ENCODE data around the gene POLD2. TPM values are rescaled to one million over a fixed set of nuclear protein-coding genes. Genes with fewer than 3 reads are reported as not detected.
"Not testable (repeated sequence)": the region's sequence is repeated elsewhere in the genome, so short reads cannot be mapped to it uniquely, and the experiment has no call there.

POLD2 gene
- total RNA-seq, 1 experiment from 2014 or later = 154 TPM

DNA sequence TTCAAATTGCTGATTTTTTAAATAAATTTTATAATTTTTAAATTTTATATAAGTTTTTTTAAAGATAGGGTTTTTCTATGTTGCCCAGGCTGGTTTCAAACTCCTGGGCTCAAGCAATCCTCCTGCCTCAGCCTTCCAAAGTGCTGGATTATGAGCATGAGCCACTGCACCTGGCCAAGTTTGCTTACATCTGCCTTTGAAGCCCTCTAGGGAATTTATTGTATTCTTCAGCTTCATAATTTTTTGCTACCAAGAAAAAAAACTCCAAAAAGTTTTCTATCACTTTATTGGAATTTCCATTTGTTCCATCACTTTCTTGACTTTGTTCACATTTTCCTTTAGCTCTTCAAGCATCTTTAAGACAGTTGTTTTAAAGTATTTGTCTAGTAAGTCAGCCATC is 3.8 kb upstream of the POLD2 start (continued):
- TF ChIP-seq, protein P1, sequence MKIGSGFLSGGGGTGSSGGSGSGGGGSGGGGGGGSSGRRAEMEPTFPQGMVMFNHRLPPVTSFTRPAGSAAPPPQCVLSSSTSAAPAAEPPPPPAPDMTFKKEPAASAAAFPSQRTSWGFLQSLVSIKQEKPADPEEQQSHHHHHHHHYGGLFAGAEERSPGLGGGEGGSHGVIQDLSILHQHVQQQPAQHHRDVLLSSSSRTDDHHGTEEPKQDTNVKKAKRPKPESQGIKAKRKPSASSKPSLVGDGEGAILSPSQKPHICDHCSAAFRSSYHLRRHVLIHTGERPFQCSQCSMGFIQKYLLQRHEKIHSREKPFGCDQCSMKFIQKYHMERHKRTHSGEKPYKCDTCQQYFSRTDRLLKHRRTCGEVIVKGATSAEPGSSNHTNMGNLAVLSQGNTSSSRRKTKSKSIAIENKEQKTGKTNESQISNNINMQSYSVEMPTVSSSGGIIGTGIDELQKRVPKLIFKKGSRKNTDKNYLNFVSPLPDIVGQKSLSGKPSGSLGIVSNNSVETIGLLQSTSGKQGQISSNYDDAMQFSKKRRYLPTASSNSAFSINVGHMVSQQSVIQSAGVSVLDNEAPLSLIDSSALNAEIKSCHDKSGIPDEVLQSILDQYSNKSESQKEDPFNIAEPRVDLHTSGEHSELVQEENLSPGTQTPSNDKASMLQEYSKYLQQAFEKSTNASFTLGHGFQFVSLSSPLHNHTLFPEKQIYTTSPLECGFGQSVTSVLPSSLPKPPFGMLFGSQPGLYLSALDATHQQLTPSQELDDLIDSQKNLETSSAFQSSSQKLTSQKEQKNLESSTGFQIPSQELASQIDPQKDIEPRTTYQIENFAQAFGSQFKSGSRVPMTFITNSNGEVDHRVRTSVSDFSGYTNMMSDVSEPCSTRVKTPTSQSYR (CRISPR knock-in tag; IDR thresholded peaks at IDR 0.05) = no peak
- TF ChIP-seq GRHL2 (CRISPR knock-in tag; IDR thresholded peaks at IDR 0.05; ENCODE audit: insufficient replicate concordance, severe bottlenecking) (no peak), PRRX2 (CRISPR knock-in tag; IDR thresholded peaks at IDR 0.05) (no peak), ZNF317 (CRISPR knock-in tag; IDR thresholded peaks at IDR 0.05; ENCODE audit: borderline replicate concordance, low read depth) (no peak), GTF2I (CRISPR knock-in tag; conservative IDR thresholded peaks at IDR 0.05) (no peak), ZNF219 (CRISPR knock-in tag; IDR thresholded peaks at IDR 0.05; ENCODE audit: borderline replicate concordance) (no peak), MXD4 (CRISPR knock-in tag; IDR thresholded peaks at IDR 0.05; ENCODE audit: borderline replicate concordance) (no peak), TEAD4 (CRISPR knock-in tag; IDR thresholded peaks at IDR 0.05) (no peak)

DNA sequence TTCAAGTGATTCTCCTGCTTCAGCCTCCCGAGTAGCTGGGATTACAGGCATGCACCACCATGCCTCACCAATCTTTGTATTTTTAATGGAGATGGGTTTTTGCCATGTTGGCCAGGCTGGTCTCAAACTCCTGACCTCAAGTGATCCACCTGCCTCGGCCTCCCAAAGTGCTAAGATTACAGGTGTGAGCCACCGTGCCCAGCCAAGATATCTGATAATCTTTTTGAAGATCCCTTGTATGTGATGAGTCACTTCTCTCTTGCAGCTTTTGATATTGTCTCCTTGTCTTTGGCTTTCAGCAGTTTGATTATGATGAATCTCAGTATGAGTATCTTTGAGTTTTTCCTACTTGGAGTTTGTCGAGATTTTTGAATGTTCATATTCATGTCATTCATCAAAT is 3.2 kb upstream of the POLD2 start:
- CTCF ChIA-PET = interaction anchor here (0.8 to 1.1 kb wide), 2 partner anchors 22 to 41 kb away, joined by 3 read pairs; partner anchors contain the start of gene AEBP1

DNA sequence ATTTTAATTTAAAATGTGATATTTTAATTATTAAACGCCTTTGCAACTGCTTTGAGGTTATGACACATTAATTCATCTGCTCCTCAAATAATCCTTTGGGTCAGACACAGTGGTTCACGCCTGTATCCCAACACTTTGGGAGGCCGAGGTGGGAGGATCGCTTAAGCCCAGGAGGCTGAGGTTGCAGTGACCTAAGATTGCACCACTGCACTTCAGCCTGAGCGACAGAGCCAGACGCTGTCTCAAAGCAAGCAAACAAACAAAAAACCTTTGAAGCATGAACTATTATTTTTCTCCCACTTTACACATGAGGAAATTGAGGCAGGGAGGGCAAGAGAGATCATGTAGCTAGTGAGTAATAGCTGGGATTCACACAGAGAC is 1.5 kb upstream of the POLD2 start:
- TF ChIP-seq FOXJ3 (CRISPR knock-in tag; IDR thresholded peaks at IDR 0.05; ENCODE audit: borderline replicate concordance) = no peak
- no peak for TF ChIP-seq GABPB1 (CRISPR knock-in tag; IDR thresholded peaks at IDR 0.05)
- TF ChIP-seq, protein P2, sequence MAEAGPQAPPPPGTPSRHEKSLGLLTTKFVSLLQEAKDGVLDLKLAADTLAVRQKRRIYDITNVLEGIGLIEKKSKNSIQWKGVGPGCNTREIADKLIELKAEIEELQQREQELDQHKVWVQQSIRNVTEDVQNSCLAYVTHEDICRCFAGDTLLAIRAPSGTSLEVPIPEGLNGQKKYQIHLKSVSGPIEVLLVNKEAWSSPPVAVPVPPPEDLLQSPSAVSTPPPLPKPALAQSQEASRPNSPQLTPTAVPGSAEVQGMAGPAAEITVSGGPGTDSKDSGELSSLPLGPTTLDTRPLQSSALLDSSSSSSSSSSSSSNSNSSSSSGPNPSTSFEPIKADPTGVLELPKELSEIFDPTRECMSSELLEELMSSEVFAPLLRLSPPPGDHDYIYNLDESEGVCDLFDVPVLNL (CRISPR knock-in tag; IDR thresholded peaks at IDR 0.05; ENCODE audit: borderline replicate concordance, low read depth) = no peak
- TF ChIP-seq, protein P3, sequence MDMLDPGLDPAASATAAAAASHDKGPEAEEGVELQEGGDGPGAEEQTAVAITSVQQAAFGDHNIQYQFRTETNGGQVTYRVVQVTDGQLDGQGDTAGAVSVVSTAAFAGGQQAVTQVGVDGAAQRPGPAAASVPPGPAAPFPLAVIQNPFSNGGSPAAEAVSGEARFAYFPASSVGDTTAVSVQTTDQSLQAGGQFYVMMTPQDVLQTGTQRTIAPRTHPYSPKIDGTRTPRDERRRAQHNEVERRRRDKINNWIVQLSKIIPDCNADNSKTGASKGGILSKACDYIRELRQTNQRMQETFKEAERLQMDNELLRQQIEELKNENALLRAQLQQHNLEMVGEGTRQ (CRISPR knock-in tag; IDR thresholded peaks at IDR 0.05) = no peak
- TF ChIP-seq NR3C1 (CRISPR knock-in tag; conservative IDR thresholded peaks at IDR 0.05; ENCODE audit: low read depth) = no peak
- no peak for TF ChIP-seq ZNF138 (CRISPR knock-in tag; conservative IDR thresholded peaks at IDR 0.05)
- TF ChIP-seq, protein P4, sequence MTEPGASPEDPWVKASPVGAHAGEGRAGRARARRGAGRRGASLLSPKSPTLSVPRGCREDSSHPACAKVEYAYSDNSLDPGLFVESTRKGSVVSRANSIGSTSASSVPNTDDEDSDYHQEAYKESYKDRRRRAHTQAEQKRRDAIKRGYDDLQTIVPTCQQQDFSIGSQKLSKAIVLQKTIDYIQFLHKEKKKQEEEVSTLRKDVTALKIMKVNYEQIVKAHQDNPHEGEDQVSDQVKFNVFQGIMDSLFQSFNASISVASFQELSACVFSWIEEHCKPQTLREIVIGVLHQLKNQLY (CRISPR knock-in tag; IDR thresholded peaks at IDR 0.05) = no peak
- TF ChIP-seq, protein P5, sequence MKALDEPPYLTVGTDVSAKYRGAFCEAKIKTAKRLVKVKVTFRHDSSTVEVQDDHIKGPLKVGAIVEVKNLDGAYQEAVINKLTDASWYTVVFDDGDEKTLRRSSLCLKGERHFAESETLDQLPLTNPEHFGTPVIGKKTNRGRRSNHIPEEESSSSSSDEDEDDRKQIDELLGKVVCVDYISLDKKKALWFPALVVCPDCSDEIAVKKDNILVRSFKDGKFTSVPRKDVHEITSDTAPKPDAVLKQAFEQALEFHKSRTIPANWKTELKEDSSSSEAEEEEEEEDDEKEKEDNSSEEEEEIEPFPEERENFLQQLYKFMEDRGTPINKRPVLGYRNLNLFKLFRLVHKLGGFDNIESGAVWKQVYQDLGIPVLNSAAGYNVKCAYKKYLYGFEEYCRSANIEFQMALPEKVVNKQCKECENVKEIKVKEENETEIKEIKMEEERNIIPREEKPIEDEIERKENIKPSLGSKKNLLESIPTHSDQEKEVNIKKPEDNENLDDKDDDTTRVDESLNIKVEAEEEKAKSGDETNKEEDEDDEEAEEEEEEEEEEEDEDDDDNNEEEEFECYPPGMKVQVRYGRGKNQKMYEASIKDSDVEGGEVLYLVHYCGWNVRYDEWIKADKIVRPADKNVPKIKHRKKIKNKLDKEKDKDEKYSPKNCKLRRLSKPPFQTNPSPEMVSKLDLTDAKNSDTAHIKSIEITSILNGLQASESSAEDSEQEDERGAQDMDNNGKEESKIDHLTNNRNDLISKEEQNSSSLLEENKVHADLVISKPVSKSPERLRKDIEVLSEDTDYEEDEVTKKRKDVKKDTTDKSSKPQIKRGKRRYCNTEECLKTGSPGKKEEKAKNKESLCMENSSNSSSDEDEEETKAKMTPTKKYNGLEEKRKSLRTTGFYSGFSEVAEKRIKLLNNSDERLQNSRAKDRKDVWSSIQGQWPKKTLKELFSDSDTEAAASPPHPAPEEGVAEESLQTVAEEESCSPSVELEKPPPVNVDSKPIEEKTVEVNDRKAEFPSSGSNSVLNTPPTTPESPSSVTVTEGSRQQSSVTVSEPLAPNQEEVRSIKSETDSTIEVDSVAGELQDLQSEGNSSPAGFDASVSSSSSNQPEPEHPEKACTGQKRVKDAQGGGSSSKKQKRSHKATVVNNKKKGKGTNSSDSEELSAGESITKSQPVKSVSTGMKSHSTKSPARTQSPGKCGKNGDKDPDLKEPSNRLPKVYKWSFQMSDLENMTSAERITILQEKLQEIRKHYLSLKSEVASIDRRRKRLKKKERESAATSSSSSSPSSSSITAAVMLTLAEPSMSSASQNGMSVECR (CRISPR knock-in tag; IDR thresholded peaks at IDR 0.05; ENCODE audit: borderline replicate concordance) = no peak
- TF ChIP-seq RELA (CRISPR knock-in tag; IDR thresholded peaks at IDR 0.05; ENCODE audit: borderline replicate concordance) = no peak
- no peak for TF ChIP-seq CREB1 (CRISPR knock-in tag; IDR thresholded peaks at IDR 0.05)
- no peak for TF ChIP-seq ZBTB21 (CRISPR knock-in tag; IDR thresholded peaks at IDR 0.05; ENCODE audit: borderline replicate concordance)
- H3K4me1 Mint-ChIP-seq = peaks cover 10% of the 10 kb centered on the region
- DNase-seq (ENCODE audit: low spot score) (no peak), ATAC-seq (no peak)
- H3K27me3 Mint-ChIP-seq (ENCODE audit: low read depth) = peaks cover 40% of the 10 kb centered on the region
- peaks cover 18% of the 10 kb centered on the region for H3K36me3 Mint-ChIP-seq
- ChIA-PET CTCF (interaction anchor here (1.0 to 2.6 kb wide), 8 partner anchors 8 to 96 kb away, joined by 3 to 17 read pairs (median 6); partner anchors contain the start of gene DBNL), POLR2A (interaction anchor here (0.6 to 1.2 kb wide), 3 partner anchors 12 to 220 kb away, joined by 3 to 4 read pairs (median 4); no protein-coding TSS in a partner anchor)
- no peak overlapping the region for H3K27ac Mint-ChIP-seq
- no peak overlapping the region for H3K4me3 Mint-ChIP-seq
- H3K9me3 Mint-ChIP-seq = peaks cover 10% of the 10 kb centered on the region; the same call in 1 of the 2 replicates

More for the DNA sequence above, 3.2 kb upstream of the POLD2 start:
- H3K27ac Mint-ChIP-seq; H3K36me3 Mint-ChIP-seq; DNase-seq (ENCODE audit: low spot score); ATAC-seq; H3K4me3 Mint-ChIP-seq; POLR2A ChIA-PET: not testable (repeated sequence)
- Mint-ChIP-seq H3K27me3 (ENCODE audit: low read depth) (peaks cover 50% of the 10 kb centered on the region), H3K9me3 (peaks cover 10% of the 10 kb centered on the region; the same call in 1 of the 2 replicates), H3K4me1 (peaks cover 14% of the 10 kb centered on the region)

Data from WTC11 (cell line).